Psoas muscle (tissue), 8 donors: ENCODE measurements around the gene SACM1L. TPM values are rescaled to one million over a fixed set of nuclear protein-coding genes. Genes with fewer than 3 reads are reported as not detected.

Source experiments
- ATAC-seq, 4 donors: fragments of 200-7000 bp; cut with Tn5 transposase; one replicate each; pipeline ENCODE4 v1.9.1; 2020; ENCODE audit warnings: moderate library complexity in 3 of 4, mild to moderate bottlenecking in 2 of 4
- DNase-seq, 2 donors: peaks; one replicate each; pipeline ENCODE4 v3.0.0-alpha.2; 2020
- H3K27ac ChIP-seq: fragments of 200-600 bp; one replicate; pipeline ENCODE4 v1.8.0; 2022
- H3K27me3 ChIP-seq, 3 donors: fragments of 200-600 bp in 1 of 3; one replicate each; pipeline versions ENCODE4 v1.6.1 to v1.8.0; 2013 to 2022; ENCODE audit warnings: low read length in 2 of 3, mild to moderate bottlenecking in 2 of 3, moderate library complexity in 1 of 3; ENCODE audit not compliant: insufficient read depth in 3 of 3
- H3K36me3 ChIP-seq, 2 donors: fragments of 200-600 bp in 1 of 2; one replicate each; pipeline versions ENCODE4 v1.6.1 to v1.8.0; 2013 to 2022; ENCODE audit warnings: low read depth in 1 of 2, mild to moderate bottlenecking in 1 of 2, moderate library complexity in 1 of 2; ENCODE audit not compliant: insufficient read depth in 1 of 2
- H3K4me1 ChIP-seq: fragments of 200-600 bp; one replicate; pipeline ENCODE4 v1.8.0; 2022
- H3K4me3 ChIP-seq: fragments of 200-600 bp; one replicate; pipeline ENCODE4 v1.8.0; 2022; ENCODE audit warnings: mild to moderate bottlenecking
- H3K9me3 ChIP-seq: fragments of 200-600 bp; one replicate; pipeline ENCODE4 v1.8.0; 2022
- WGBS, 3 donors: extraction: QIAGEN DNeasy Blood & Tissue Kit; methylation state at CpG; one replicate each; pipeline versions ENCODE4 v1.1.6 to v1.1.7; 2013; 5-methylcytosine and 5-hydroxymethylcytosine counted together
- intact Hi-C, 2 donors: fragments of 100-400 bp; cut with DNase I; formaldehyde crosslinking; loops; one replicate each; pipeline versions ENCODE4 v1.11.0 to v1.14.2; 2022
- polyA plus RNA-seq, 3 donors: library from polyadenylated mRNA; stranded (reverse); fragments of 200-250 nt; gene quantifications; one replicate each; pipeline ENCODE4 v1.2.3, GENCODE V29; 2013
- total RNA-seq, 4 donors: library from RNA; stranded (reverse); fragmentation: NEBNext Ultra II Directional in 2 of 4; extraction: Animal tissue kit (Norgen Biotek cat#: 25700) in 2 of 4; gene quantifications; one replicate each; pipeline versions ENCODE4 v1.2.1 to v1.2.4, GENCODE V29; 2021 to 2023
- TF ChIP-seq, protein P1 (sequence below): fragments of 200-600 bp; IDR thresholded peaks from one replicate; pipeline ENCODE4 v1.8.0; 2022; ENCODE audit warnings: antibody characterized with exemption
- donor health status: healthy with polysubstance abuse.
- donor health status: DM: no; HTN: no; CAD: no; lungs with moderate emphysema.
- donor health status: Bipolar disorder and iron deficiency.
- donor health status: healthy.
- donor health status: DM: yes; HTN: yes; CAD: no.
- donor health status: DM: no; HTN: no; CAD: no.
- donor health status: DM: no; HTN: no; CAD: no.
- donor health status: DM: yes; HTN: yes; CAD: no.

SACM1L gene
- total and polyA plus RNA-seq, 7 donors = 7.5 to 18.1 (median 13.8) TPM

DNA sequence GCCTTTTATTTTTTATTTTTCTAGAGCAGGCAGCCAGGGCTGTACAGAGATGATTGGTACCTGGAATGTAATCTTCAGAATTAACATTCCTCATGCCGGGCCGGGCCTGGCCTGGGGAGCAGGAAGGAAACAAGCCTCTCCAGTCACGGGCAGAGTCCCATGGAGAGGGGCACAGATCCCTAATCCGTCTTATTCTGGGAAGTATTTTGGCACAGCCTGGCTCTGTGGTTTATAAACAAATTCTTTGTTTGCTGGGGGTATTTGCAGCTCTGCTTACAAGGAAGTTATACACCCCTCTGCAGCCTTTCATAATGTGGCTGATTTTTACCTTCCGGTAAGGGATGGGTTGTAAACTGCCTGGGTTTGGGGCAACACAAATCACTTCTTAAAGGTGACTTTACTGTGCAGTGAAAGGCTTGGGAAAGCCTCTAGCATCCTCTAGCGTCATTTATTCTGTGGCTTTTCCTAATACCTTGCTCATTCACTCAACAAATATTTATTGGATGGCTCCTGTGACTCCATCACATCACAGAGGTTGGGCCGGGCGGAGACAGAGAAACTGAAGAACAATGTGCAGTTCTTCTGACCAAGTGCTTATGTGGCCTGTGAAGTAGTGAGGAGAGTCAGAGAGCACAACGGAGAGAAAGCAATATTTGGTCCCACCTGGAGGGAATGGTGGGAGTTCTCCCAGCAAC lies 104.4 kb downstream of the SACM1L start:
- intact Hi-C loops = no loop called here
- H3K27ac ChIP-seq = no peak overlapping the region

DNA sequence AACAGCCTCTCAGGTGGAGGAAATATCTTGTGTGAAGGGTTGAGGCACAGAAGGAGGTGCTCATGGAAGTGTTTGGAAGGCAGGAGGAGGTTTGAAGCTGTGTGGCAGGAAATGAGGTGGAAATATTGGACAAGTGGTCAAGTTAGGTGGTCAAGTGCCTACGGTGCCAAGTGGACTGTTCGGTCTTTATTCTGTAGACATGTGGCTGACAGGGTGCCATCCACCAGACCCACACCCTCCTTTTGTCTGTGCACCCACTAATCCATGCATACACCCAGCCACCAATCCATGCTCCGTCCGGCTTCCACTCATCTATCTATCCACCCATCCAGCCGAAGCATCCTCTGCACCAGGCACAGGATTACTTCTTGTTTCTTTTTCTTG lies 105.0 kb downstream of the SACM1L start:
- peaks cover 9% of the 10 kb centered on the region for H3K9me3 ChIP-seq

More for the DNA sequence above, 104.4 kb downstream of the SACM1L start:
- ATAC-seq (no peak), DNase-seq (no peak)
- WGBS, 3 donors = 63 to 67% (median 66%) methylated on average over 9 of the region's 9 CpGs
- H3K27me3 ChIP-seq = peaks cover 0 to 47% (median 11%) of the 10 kb centered on the region in 3 donors
- no peaks in the 10 kb centered on the region for H3K36me3 ChIP-seq
- TF ChIP-seq, protein P1, sequence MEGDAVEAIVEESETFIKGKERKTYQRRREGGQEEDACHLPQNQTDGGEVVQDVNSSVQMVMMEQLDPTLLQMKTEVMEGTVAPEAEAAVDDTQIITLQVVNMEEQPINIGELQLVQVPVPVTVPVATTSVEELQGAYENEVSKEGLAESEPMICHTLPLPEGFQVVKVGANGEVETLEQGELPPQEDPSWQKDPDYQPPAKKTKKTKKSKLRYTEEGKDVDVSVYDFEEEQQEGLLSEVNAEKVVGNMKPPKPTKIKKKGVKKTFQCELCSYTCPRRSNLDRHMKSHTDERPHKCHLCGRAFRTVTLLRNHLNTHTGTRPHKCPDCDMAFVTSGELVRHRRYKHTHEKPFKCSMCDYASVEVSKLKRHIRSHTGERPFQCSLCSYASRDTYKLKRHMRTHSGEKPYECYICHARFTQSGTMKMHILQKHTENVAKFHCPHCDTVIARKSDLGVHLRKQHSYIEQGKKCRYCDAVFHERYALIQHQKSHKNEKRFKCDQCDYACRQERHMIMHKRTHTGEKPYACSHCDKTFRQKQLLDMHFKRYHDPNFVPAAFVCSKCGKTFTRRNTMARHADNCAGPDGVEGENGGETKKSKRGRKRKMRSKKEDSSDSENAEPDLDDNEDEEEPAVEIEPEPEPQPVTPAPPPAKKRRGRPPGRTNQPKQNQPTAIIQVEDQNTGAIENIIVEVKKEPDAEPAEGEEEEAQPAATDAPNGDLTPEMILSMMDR = no peak
- H3K4me1 ChIP-seq = no peaks in the 10 kb centered on the region
- H3K4me3 ChIP-seq = no peak overlapping the region
- H3K9me3 ChIP-seq = peaks cover 14% of the 10 kb centered on the region

DNA sequence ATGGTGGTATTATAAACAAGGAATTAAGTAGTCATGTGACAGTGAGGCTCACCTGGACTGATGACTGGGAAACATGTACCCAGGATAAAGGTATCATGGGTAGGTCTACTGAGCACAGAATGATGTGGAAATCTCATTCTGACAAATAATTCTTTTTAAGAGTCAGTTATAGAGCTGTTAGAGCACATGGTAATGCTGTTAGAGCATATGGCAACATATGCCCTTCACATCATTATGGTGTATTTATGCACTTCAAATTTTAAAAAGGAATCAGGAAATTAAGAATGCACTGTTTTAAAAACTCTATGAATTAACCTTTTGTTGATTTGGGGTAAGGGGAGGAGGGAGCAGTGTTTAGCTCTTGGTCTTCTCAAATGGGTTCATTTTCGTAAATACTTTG lies 105.5 kb downstream of the SACM1L start:
- ATAC-seq = no peak
- intact Hi-C loops = no loop called here
- H3K36me3 ChIP-seq = no peaks in the 10 kb centered on the region
- no peak for DNase-seq
- no peaks in the 10 kb centered on the region for H3K4me1 ChIP-seq
- TF ChIP-seq, protein P1 = no peak
- 96 to 100% (median 98%) methylated on average over 1 of the region's 1 CpG for WGBS, 3 donors
- H3K27me3 ChIP-seq = peaks cover 0 to 51% (median 14%) of the 10 kb centered on the region in 3 donors
- no peak overlapping the region for H3K27ac ChIP-seq
- H3K4me3 ChIP-seq = no peak overlapping the region
- H3K9me3 ChIP-seq = peaks cover 4% of the 10 kb centered on the region

More for the DNA sequence above, 105.0 kb downstream of the SACM1L start:
- DNase-seq = no peak
- no peak for ATAC-seq
- 89 to 92% (median 91%) methylated on average over 5 of the region's 5 CpGs for WGBS, 3 donors
- Histone ChIP-seq H3K4me1 (no peaks in the 10 kb centered on the region), H3K36me3 (no peaks in the 10 kb centered on the region), H3K27me3 (peaks cover 0 to 51% (median 12%) of the 10 kb centered on the region in 3 donors), H3K27ac (no peak overlapping the region), H3K4me3 (no peak overlapping the region)
- TF ChIP-seq, protein P1 = no peak
- intact Hi-C loops = no loop called here

Other genes starting within 250 kb of the SACM1L start
- gene LIMD1, start 94.6 kb upstream of the SACM1L start, total RNA-seq = 10 to 100 TPM; 22.5 to 34.1 (median 32.0) TPM
- gene LIMD1, start 94.6 kb upstream of the SACM1L start, polyA plus RNA-seq = 1 to 10 TPM; 3.3 to 9.1 (median 5.5) TPM
- under 1 TPM; 0.27 to 0.69 (median 0.59) TPM for gene SLC6A20, start 107.1 kb downstream of the SACM1L start, total RNA-seq
- under 1 TPM; 0.10 to 0.42 (median 0.37) TPM for gene SLC6A20, start 107.1 kb downstream of the SACM1L start, polyA plus RNA-seq
- 1 to 10 TPM; 4.2 to 5.6 (median 5.4) TPM for gene LZTFL1, start 152.7 kb downstream of the SACM1L start, total RNA-seq
- 10 to 100 TPM in 1 of 3 donors, 1 to 10 TPM in 2; 3.1 to 15.9 (median 4.0) TPM for gene LZTFL1, start 152.7 kb downstream of the SACM1L start, polyA plus RNA-seq
- not detected for gene CCR9, start 197.1 kb downstream of the SACM1L start, total RNA-seq
- gene CCR9, start 197.1 kb downstream of the SACM1L start, polyA plus RNA-seq = under 1 TPM in 1 of 3 donors, not detected in 2; 0.03 TPM